ENCODE results near the gene FOXS1. TPM values are rescaled to one million over a fixed set of nuclear protein-coding genes. Genes with fewer than 3 reads are reported as not detected.

Gene FOXS1
- total RNA-seq, 1 donor from 2014 or later, result 26.0 TPM

GRCh38 chr20:31851240-31851955 is 6.0 kb upstream of the FOXS1 start:
- Histone ChIP-seq H3K4me2 (ENCODE audit: low read length) (no peak overlapping the region), H3K79me2 (ENCODE audit: insufficient read depth, low read length) (no peaks in the 10 kb centered on the region), H3K36me3 (ENCODE audit: insufficient read depth, low read length) (no peaks in the 10 kb centered on the region), H3K27me3 (ENCODE audit: insufficient read depth, low read length) (peaks cover 59% of the 10 kb centered on the region), H3K9me3 (ENCODE audit: insufficient read depth, low read depth, low read length) (no peaks in the 10 kb centered on the region), H3K9ac (ENCODE audit: low read length) (no peak overlapping the region), H3K27ac (ENCODE audit: low read depth, low read length) (no peak overlapping the region), H4K20me1 (ENCODE audit: insufficient read depth, low read length) (no peaks in the 10 kb centered on the region), H2AFZ (ENCODE audit: low read depth, low read length) (no peak overlapping the region), H3K4me1 (ENCODE audit: insufficient read depth, low read length) (peaks cover under 1% of the 10 kb centered on the region), H3K4me3 (ENCODE audit: insufficient read depth, low read depth, low read length) (no peak overlapping the region)
- H3K27ac Mint-ChIP-seq (ENCODE audit: unreplicated experiment), result no peak overlapping the region
- peaks cover 6% of the 10 kb centered on the region for H3K9me3 Mint-ChIP-seq (ENCODE audit: unreplicated experiment)
- no peak for TF ChIP-seq EZH2 (IDR thresholded peaks at IDR 0.05; ENCODE audit: insufficient read depth, low read length)
- no peak for TF ChIP-seq CTCF (IDR thresholded peaks at IDR 0.05; ENCODE audit: insufficient read depth, low read depth, low read length)
- H3K27me3 Mint-ChIP-seq (ENCODE audit: low read depth, unreplicated experiment), result peaks cover 42% of the 10 kb centered on the region
- no peak overlapping the region for H3K4me3 Mint-ChIP-seq (ENCODE audit: unreplicated experiment)
- no peaks in the 10 kb centered on the region for H3K36me3 Mint-ChIP-seq (ENCODE audit: low read depth, unreplicated experiment)
- DNase-seq (ENCODE audit: low read depth) (no peak), FAIRE-seq (no peak)
- no peaks in the 10 kb centered on the region for H3K4me1 Mint-ChIP-seq (ENCODE audit: low read depth, unreplicated experiment)

GRCh38 chr20:31849306-31849930 is 4.0 kb upstream of the FOXS1 start:
- Mint-ChIP-seq H3K4me3 (ENCODE audit: unreplicated experiment) (no peak overlapping the region), H3K9me3 (ENCODE audit: unreplicated experiment) (peaks cover 6% of the 10 kb centered on the region), H3K36me3 (ENCODE audit: low read depth, unreplicated experiment) (no peaks in the 10 kb centered on the region), H3K27me3 (ENCODE audit: low read depth, unreplicated experiment) (peaks cover 42% of the 10 kb centered on the region), H3K4me1 (ENCODE audit: low read depth, unreplicated experiment) (peaks cover 6% of the 10 kb centered on the region), H3K27ac (ENCODE audit: unreplicated experiment) (no peak overlapping the region)
- Histone ChIP-seq H3K4me3 (ENCODE audit: insufficient read depth, low read depth, low read length) (no peak overlapping the region), H3K9ac (ENCODE audit: low read length) (no peak overlapping the region), H3K27ac (ENCODE audit: low read depth, low read length) (no peak overlapping the region), H3K9me3 (ENCODE audit: insufficient read depth, low read depth, low read length) (no peaks in the 10 kb centered on the region), H4K20me1 (ENCODE audit: insufficient read depth, low read length) (no peaks in the 10 kb centered on the region), H3K4me1 (ENCODE audit: insufficient read depth, low read length) (peaks cover 13% of the 10 kb centered on the region), H2AFZ (ENCODE audit: low read depth, low read length) (no peak overlapping the region), H3K36me3 (ENCODE audit: insufficient read depth, low read length) (no peaks in the 10 kb centered on the region), H3K4me2 (ENCODE audit: low read length) (no peak overlapping the region), H3K79me2 (ENCODE audit: insufficient read depth, low read length) (peaks cover 4% of the 10 kb centered on the region), H3K27me3 (ENCODE audit: insufficient read depth, low read length) (peaks cover 41% of the 10 kb centered on the region)
- no peak for FAIRE-seq
- TF ChIP-seq EZH2 (IDR thresholded peaks at IDR 0.05; ENCODE audit: insufficient read depth, low read length), result no peak
- no peak for TF ChIP-seq CTCF (IDR thresholded peaks at IDR 0.05; ENCODE audit: insufficient read depth, low read depth, low read length)
- no peak for DNase-seq (ENCODE audit: low read depth)
